MM.1S (cell line): ENCODE results near the gene MVK.

Experiments used
- EZH2phosphoT487 ChIP-seq: fragments of 300-600 bp; sonication (generic); IDR thresholded peaks from 2 replicates; pipeline ENCODE4 v1.6.1; 2018; ENCODE audit warnings: antibody characterized with exemption, low read length
- TF ChIP-seq, protein P1 (sequence below): fragments of 300-600 bp; sonication (generic); IDR thresholded peaks from 2 replicates; pipeline ENCODE4 v1.5.1; 2016; ENCODE audit warnings: antibody characterized with exemption, low read length, mixed read lengths

DNA sequence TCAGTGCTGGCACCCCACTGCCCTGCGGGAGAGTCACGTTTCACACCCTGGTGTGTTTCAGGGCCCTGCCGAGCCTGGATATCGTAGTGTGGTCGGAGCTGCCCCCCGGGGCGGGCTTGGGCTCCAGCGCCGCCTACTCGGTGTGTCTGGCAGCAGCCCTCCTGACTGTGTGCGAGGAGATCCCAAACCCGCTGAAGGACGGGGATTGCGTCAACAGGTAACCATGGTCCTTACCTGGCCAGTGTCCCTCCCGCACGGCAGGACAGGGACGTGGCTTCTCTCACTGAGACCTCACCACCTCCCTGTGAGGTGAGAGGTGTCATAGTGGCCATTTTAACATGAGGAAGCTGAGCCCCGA lies 7.7 kb downstream of the MVK start:
- TF ChIP-seq, protein P1, sequence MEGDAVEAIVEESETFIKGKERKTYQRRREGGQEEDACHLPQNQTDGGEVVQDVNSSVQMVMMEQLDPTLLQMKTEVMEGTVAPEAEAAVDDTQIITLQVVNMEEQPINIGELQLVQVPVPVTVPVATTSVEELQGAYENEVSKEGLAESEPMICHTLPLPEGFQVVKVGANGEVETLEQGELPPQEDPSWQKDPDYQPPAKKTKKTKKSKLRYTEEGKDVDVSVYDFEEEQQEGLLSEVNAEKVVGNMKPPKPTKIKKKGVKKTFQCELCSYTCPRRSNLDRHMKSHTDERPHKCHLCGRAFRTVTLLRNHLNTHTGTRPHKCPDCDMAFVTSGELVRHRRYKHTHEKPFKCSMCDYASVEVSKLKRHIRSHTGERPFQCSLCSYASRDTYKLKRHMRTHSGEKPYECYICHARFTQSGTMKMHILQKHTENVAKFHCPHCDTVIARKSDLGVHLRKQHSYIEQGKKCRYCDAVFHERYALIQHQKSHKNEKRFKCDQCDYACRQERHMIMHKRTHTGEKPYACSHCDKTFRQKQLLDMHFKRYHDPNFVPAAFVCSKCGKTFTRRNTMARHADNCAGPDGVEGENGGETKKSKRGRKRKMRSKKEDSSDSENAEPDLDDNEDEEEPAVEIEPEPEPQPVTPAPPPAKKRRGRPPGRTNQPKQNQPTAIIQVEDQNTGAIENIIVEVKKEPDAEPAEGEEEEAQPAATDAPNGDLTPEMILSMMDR = no peak
- no peak for TF ChIP-seq EZH2phosphoT487
